Measurements from ENCODE around the gene PGA3.
"Not testable (repeated sequence)": the region's sequence is repeated elsewhere in the genome, so short reads cannot be mapped to it uniquely, and the experiment has no call there.

The PGA3 gene

DNA sequence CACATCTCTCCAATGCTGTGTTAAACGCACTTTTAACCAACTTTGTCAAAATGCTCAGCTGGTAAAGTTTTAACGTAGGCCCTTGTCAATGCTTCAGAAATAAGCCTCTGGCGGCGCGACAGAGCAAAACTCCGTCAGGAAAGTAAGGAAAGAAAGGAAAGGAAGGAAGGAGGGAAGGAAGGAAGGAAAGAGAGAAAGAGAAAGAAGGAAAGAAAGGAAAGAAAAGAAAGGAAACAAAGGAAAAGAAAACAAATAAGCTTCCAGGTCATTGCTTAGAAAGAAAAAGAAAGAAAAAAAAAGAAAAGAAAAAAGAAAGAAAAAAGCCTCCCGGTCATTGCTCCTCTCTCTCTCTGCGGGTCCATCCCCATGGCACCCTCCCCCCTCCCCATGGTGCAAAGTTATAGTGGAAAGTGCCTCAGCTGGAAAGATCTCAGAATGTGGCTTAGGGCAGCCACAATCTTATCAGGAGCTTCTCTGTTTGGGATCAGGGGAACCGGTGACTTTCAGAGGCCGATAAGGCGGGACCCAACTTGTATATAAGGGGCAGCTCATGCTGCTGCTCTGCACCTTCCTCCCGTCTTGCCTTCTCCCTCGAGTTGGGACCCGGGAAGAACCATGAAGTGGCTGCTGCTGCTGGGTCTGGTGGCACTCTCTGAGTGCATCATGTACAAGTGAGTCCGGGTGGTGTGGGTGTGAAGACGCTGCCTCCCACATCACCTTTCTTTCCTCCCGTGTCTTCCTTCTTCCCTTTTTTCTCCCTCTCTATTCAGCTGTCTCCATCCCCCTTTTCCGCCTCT lies at the start of gene PGA3:
TSS of gene PGA3 (plus strand) at position 566 of the 797 bp plus-strand sequence. CDS start at position 616, 50 bp downstream.
- DNase-seq (ENCODE audit: low spot score), result not testable (repeated sequence)

DNA sequence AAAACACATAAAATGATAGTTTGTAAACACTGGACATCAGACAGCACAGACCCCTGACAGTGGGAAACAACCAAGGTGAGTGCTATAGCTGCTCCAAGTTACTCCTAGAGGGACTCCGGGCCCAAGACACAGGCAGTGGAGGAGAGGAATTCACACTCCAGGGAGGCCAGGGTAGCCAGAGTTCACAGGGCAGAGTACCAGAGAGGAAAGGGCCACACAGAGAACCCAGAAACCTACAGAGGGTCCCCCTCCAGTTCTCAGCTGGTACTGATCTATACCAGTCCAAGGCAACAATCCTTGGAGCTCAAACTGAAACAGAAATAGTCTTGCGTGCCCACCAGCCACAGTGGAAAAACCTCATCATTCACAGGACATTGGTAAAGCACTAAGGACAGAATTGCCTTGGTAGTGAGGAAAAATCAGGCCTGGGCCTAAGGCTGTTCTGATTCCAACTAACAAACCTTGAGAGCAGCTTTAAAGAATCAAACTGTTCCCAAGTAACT lies 49.7 kb upstream of the PGA3 start:
- DNase-seq (ENCODE audit: low spot score), result peak; percentile 47

DNA sequence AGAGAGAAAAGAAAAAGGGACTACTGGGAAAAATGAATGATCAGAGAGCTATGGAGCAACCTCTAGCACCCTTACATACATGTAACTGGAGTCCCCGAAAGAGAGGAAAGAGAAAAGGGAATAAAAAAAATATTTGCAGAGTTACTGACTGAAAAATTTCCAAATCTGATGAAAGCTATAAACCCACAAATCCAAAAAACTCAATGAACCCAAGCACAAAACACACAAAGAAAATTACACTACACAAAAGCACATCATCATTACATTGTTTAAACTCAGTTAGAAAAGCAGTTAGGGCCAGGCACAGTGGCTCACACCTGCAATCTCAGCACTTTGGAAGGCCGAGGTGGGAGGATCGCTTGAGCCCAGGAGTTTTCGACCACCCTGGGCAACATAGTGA lies 48.8 kb upstream of the PGA3 start:
- no peak for DNase-seq (ENCODE audit: low spot score)

DNA sequence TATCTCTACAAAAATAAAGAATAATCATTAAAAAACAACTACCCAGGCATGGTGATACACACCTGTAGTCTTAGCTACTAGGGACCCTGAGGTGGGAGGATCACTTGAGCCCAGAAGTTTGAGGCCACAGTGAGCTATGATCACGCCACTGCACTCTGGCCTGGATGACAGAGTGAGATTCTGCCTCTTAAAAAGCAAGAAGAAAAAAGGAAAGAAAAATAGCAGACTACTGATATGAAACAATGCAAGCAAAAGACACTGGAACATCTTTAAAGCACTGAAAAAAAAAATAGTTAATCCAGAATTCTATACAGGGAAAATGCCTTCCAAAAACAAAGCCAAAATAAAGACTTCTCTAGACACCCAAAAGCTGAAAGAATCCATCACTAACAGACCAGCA lies 48.0 kb upstream of the PGA3 start:
- DNase-seq (ENCODE audit: low spot score), result no peak

DNA sequence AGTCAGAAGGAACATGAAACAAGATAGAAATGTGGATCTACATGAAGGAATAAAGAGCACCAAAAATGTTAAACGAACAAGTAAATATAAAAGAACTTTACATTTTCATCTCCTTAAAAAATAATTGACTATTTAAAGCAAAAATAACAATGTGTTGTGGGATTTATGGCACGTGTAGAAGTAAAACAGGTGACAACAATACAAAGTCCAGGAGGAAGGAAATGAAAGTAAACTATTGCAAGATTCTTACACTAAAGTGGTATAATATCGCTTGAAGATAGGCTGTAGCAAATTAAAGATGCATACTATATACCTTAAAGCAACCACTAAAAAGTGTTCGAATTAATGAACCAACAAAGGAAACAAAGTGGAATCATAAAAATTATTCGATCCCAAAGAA lies 47.6 kb upstream of the PGA3 start:
- DNase-seq (ENCODE audit: low spot score), result no peak

DNA sequence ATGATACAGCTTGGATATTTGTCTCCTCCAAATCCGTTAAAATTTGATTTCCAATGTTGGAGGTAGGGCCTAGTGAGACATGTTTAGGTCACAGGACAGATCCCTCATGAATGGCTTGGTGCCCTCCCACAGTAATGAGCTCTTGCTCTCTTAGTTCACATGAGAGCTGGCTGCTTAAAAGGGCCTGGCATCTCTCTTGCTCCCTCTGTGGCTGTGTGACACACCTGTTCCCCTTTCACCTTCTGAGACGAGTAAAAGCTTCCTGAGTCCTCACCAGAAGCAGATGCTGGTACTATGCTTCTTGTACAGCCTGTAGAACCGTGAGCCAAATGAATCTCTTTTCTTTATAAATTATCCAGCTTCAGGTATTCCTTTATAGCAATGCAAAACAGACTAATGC lies 45.6 kb upstream of the PGA3 start:
- no peak for DNase-seq (ENCODE audit: low spot score)

DNA sequence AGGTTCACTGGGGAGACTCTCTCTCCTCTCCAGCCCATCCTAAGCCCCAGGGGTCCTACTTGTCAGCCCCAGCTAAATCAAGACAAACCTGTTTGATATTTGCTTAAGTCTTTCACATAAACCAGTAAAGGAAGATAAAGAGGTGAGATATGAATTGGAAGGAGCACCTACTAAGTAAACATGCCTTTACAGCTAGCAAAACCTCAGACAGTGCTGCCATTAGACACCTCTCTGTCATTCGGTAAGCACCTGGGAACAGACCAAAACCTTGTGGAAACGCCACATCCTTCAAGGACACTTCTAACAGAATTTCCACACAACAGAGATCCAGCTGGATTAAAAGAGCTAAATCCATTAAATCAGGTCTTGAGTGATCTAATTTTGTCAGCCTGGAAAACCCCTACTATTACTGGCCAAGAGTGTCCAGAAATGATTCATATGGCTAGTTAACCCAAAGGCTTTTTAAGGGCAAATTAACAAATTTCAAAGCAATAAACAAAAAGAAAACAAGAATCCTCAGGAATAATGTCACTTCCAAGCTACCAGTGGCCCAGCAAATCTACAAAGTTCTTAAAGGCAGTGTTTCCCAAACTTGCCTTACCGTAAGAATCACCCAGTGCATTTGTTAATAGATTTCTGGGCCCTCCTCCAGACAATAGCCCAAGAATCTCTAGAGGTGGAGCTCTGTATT lies 44.5 kb upstream of the PGA3 start:
- peak; percentile 43 for DNase-seq (ENCODE audit: low spot score)

DNA sequence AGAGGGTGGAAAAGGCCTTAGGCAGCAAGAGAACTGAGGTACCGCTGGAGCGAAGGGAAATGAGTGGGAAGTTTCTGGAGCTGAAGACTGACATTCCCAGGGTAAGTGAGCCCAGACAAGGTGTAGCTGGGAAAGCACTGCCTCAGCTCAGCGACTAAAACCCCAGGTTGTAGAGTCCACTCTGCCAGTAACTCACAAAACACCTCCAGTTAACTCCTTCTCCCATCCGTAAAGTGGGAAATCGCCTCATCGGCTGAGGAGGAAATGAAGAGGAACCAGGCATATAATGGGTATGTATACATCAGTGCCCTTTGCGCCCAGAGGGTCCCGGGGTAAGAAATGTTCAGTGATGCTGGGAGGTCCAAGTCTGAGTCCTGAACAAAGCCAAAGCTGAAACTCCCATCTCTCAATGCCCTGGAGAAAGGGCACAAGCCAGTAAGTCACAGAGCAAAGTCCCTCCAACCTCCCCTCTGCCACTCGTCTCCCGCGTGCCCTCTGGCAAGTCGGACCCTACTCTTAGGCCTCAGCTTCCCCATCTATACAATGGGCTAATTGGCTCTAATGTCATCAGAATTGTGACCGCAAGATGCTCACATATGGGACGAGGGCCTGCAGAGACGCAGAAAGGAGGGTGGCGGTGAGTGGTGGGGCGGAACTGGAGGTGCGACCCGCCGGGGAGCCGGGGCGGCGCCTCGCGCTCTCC lies 42.7 kb upstream of the PGA3 start:
- no peak for DNase-seq (ENCODE audit: low spot score)

DNA sequence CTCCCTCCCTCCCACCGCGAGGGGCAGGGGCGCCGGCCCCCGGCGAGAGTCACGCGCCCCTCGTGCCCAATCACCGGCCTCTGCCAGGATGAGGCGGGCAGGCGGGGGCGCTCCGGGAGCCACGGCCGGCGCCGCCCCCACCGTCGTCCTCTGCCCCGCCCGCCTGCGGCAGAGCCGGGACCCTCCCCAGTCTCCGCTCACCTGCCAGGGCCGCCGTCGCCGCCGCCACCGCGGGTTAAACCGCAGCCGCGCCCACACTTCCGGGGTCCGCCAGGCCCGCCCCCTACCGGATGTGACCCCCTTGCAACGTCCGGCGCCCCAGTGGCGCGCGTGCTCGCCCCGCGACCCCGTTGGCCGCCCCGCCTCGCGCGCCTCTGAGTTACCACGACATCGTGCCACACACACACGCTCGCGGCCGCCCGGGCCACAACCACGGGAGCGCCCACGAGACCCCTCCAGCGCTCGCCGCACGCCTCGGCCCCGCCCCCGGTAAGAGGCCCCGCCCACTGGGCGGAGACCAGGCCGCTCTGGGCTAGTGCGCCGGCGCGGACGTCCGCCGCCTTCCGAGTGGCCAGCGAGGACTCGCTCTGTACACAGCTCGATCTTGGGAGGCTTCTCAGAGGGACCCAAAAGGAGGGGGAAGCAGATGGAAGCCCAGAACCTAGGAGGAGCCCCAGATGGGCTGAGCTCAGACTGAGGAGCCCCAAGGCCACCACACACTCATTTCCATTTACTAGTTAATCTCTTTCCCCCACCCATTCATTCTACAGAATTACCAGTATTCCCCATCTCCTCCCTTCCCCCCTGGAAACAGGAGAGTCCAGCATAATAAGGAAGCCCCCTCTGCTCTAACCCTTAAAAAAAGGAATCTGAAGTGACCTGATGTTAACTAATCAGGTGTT lies 41.9 kb upstream of the PGA3 start, which contains the start of gene VPS37C:
TSS of gene VPS37C (minus strand) at position 237 of the 902 bp plus-strand sequence. CDS start 22,597 bp downstream, outside the sequence.
- peak; percentile 99 for DNase-seq (ENCODE audit: low spot score)

DNA sequence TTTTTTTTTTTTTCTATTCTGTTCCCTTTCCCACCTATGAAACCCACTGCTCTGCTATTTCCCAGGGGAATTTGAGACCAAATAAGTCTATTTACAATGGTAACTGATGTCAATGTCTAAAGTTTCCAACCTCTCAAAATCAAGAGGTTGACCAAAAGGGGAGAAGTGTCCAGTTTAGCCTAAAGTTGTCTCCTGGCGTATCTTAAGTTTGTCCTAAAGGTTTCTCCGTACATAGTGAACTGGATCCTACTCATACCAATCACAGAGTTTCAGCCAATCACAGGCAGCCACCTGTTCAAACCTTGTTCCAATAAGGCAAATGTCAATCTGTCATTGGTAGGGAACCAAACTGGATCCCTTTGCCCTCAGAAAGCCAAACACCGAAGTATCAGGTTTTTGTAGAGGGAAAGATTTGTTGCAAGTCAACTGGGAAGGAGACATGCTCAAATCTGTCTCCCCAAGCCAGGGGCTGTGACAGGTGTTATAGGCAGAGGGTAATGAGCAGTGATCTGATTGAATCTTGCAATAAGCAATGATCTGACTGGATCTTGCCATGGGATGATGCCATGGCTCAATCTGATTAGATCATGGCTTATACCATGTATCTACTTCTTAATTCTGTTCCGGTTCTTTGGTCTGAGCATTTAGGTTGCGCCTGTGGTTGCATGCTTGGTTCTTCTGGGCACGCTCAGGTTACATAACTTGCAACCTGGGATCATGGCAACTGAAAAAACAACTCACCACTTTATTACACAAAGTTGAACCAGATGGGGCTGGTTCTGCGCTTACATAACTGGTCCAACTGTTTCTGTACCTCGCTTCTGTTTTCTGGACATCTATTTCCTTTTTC lies 41.0 kb upstream of the PGA3 start:
- peak; percentile 28 for DNase-seq (ENCODE audit: low spot score)

DNA sequence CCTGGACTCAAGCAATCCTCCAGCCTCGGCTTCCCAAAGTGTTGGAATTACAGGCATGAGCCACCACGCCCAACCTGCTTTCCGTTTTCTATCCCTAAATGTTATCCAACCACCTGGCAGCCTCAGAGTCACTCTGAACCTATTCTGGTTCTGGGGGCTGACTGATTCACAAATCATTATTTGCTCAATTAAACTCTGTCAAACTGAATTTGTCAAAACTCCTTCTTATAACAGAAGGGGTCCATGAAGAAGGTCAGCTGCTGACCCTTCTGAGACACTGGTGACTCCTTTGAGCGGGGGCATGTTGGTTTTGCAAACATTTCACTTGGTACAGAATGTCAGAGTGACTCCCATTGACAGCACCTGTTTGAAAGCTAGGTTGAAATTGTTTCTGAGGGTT lies 40.3 kb upstream of the PGA3 start:
- DNase-seq (ENCODE audit: low spot score), result no peak

DNA sequence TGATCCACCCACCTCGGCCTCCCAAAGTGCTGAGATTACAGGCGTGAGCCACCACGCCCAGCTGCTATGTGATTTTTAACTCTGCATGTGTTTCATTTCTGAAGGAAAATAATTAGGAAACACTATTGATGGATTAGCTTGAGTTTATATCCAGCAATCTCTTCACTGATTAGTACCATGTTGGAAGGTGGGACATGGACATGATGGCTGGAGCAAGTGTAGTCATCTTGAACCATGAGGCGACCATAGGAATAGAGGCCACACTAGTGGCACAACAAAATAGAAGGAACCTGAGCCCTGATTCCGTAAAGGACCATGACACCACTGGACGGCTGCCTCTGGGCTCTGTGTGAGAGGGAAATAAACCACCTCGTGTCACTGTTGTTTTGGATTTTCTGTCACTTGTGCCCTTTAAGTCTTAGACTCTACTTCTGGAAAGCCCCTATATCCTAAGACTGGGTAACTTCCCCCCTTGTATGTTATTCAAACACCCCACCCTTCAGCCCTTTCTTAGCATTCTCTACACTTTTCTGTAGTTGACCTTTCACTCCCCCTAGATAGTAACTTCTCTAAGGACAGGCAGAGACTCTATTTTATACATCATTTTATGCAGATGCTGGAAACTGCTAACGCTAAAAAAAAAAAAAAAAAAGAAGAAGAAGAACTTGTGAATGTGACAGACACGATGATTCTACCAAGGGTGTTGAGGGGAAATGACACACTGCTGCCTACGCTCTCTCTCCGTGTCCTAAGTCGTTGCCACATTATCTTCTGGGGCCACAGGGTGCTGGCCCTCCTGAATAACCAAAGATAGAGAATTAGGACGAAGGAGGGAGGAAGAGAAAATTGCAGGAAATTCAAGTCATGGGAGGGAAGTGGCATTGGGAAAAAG lies 39.4 kb upstream of the PGA3 start:
- no peak for DNase-seq (ENCODE audit: low spot score)

DNA sequence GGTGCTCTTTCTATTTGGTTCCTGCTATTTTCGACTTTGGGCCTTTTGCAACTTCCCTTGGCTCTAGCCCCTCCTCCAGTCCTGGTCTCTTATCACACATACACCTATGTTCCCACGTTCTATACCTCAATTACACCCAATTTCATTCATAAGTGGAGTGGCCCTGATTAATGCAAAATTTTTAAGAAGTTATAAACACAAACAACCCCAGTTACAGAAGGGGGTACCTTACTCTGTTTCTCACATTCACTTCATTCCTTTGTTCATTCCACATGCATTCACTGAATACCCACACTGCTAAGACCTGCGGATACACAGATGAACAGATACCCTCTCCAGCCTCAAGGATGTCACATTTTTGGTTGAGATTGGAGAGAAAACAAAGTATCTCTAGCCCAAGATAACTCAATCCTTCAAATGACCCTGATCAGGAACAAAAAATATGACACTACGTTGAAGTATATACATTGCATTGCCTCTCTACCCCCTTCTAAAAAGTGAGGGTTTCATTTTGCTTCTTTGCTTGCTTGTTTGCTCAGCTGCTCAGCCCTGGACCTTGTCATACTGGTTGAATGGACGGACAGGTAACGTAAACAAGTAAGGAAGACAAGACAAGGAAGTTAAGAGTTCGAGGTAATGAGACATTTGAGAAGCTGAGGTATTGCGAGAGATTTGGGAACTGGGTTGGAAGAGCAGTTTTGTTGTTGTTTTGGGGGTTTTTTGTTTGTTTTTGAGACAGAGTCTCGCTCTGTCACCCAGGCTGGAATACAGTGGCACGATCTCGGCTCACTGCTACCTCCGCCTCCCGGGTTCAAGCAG lies 38.5 kb upstream of the PGA3 start:
- no peak for DNase-seq (ENCODE audit: low spot score)

DNA sequence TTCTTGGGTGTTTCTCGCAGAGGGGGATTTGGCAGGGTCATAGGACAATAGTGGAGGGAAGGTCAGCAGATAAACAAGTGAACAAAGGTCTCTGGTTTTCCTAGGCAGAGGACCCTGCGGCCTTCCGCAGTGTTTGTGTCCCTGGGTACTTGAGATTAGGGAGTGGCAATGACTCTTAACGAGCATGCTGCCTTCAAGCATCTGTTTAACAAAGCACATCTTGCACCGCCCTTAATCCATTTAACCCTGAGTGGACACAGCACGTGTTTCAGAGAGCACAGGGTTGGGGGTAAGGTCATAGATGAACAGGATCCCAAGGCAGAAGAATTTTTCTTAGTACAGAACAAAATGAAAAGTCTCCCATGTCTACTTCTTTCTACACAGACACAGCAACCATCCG lies 37.5 kb upstream of the PGA3 start:
- DNase-seq (ENCODE audit: low spot score), result not testable (repeated sequence)

DNA sequence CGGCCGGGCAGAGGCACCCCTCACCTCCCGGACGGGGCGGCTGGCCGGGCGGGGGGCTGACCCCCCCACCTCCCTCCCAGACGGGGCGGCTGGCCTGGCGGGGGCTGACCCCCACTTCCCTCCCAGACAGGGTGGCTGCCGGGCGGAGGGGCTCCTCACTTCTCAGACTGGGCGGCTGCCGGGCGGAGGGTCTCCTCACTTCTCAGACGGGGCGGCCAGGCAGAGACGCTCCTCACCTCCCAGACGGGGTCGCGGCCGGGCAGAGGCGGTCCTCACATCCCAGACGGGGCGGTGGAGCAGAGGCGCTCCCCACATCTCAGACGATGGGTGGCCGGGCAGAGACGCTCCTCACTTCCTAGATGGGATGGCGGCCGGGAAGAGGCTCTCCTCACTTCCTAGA lies 37.0 kb upstream of the PGA3 start:
- not testable (repeated sequence) for DNase-seq (ENCODE audit: low spot score)

DNA sequence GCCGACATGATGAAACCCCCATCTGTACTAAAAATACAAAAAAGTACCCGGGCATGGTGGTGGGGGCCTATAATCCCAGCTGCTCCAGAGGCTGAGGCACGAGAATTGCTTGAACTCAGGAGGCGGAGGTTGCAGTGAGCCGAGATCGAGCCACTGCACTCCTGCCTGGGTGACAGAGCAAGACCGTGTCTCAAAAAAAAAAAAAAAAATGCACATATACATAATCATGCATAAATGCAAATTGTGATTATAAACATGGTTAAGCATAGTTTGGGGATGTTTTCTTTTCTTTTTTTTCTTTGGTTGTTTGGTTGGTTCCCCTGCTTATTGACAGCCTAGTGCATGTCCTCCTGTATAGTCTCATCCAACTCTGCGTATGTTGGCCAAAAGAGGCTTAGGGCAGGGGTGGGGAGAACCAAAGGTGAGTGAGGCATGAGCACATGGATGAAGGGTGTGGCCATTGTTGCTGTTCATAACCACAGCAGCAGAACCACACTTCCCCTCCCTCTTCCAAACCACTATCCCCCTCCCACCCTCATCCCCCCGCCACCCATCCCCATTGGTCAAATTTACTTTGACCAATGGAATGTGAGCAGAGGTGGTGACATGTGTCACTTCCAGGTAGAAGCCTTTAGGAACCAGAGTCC lies 35.1 kb upstream of the PGA3 start:
- DNase-seq (ENCODE audit: low spot score), result no peak

DNA sequence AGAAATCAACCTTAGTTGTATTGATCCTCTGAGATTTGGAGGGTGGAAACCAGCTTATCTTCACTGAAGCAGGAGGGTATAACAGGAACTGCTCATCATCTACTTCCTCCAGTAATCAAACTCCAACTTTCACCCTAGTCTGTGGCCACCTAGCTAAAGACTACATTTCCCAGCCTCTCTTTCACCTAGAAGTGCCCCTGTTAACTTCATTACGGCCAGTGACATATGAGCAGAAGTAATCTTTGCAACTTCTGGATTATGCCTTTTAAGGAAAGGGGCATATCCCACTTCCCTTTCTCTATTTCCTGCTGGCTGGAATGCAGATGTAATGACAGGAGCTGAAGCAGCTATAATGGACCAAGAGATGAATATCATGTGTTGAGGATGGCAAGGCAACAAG lies 34.5 kb upstream of the PGA3 start:
- DNase-seq (ENCODE audit: low spot score), result no peak

DNA sequence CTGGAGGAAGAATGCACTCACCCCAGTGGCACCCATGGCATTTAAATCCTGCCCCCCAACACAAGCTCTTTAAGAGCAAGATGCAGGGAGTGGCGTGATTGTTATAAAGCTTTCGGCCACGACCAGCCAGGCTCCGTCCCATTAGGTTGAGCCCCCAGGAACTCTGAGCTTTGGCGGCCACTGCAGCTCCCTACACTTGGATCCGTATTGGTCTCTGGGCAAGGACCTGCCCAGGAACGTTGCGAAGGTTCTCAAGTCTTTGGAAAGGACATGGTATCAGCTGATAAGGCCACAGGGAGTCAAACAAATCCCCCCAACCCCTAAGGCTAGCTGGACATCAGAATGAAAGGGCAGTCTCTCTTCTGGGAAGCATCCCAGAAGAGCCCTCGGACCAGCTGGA lies 32.7 kb upstream of the PGA3 start:
- no peak for DNase-seq (ENCODE audit: low spot score)

Measured in AG08395 (cell line).